Astrocyte (in vitro differentiated cells and primary cell): ENCODE results near the gene IFNL2.

Source experiments
- CTCF ChIP-seq: IDR thresholded peaks from 2 replicates; pipeline ENCODE4 v1.5.1; 2011; ENCODE audit warnings: low read depth, mild to moderate bottlenecking, inconsistent platforms, low read length, moderate library complexity; ENCODE audit not compliant: insufficient read depth
- EZH2 ChIP-seq: IDR thresholded peaks from 2 replicates; pipeline ENCODE4 v1.6.1; 2012; ENCODE audit warnings: mild to moderate bottlenecking, low read length, inconsistent platforms; ENCODE audit not compliant: insufficient read depth

- no peak for TF ChIP-seq EZH2
- TF ChIP-seq CTCF = no peak
Measured at GRCh38 chr19:39299404-39299803, 31.2 kb downstream of the IFNL2 start.
